NCI-H345 treated with DMSO at 0.1 percent for 48 hours (cell line): Measurements from ENCODE around the gene KDM2B.

Experiments used
- DNase-seq: peaks from one replicate; lab custom pipeline; 2025; ENCODE audit not compliant: unreplicated experiment; lab: John Stamatoyannopoulos, UW

KDM2B gene

GRCh38 chr12:121438905-121439304 is 141.9 kb downstream of the KDM2B start:
- no peak for DNase-seq

DNA sequence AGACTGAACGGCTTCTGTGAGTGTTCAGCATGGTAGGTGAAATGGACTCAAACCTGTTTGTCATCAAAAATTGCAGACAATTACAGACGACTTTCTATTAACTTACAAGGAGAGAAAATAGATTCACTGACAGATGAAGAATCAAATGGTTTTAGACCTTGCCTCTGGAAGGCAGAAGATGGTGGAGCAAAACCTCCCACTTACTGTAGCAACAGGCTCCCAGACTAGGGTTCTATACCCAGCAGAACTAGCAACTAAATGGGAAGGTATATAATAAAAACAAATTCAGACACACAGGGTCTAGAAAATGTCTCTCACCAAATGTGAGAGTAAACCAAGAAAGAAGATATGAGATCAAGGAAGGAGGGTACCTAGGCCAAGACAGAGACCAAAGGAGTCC is 144.1 kb downstream of the KDM2B start:
- DNase-seq, result no peak

GRCh38 chr12:121432740-121433480 is 147.9 kb downstream of the KDM2B start:
- no peak for DNase-seq

- DNase-seq, result no peak
Observed at GRCh38 chr12:121430833-121431415, 149.9 kb downstream of the KDM2B start.

DNA sequence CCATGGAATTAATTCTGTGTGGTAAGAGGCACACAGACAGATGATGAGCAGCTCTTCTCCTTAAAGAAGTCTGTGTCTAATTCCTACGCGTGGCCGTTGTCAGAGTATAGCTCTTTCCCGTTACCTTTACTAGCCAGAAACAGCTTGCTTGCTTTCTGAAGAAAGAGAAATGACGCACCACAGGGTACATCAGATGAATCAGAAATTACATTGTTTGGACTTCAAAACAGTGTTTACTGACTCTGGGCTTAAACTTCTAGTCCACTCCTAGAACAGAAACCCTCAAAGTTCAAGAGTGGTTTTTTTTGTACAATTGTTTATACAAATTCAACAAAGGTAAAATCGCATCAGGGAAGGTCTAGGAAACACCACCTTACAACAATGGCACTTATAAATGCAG is 151.9 kb downstream of the KDM2B start:
- no peak for DNase-seq

- no peak for DNase-seq
Observed at GRCh38 chr12:121427556-121428050, 153.2 kb downstream of the KDM2B start.

DNA sequence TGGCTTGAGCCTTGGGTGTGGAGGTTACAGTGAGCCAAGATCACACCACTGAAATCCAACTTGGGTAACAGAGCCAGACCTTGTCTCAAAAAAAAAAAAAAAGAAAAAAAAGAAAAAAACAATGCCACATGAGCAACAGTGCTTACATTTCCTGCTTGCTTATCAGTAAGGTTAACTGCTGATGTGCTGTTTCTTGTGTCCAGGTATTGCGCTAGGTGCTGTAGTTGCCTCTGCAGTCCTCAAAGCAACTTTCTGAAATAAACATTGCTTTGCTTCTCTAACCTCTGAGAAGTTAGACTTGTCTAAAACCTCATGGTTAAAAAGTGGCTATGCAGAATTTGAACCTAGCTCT is 156.2 kb downstream of the KDM2B start:
- no peak for DNase-seq

GRCh38 chr12:121423682-121424623 is 156.9 kb downstream of the KDM2B start:
- DNase-seq, result no peak

- no peak for DNase-seq
Observed at GRCh38 chr12:121423253-121423652, 157.6 kb downstream of the KDM2B start.

GRCh38 chr12:121420109-121420508 is 160.7 kb downstream of the KDM2B start:
- no peak for DNase-seq

DNA sequence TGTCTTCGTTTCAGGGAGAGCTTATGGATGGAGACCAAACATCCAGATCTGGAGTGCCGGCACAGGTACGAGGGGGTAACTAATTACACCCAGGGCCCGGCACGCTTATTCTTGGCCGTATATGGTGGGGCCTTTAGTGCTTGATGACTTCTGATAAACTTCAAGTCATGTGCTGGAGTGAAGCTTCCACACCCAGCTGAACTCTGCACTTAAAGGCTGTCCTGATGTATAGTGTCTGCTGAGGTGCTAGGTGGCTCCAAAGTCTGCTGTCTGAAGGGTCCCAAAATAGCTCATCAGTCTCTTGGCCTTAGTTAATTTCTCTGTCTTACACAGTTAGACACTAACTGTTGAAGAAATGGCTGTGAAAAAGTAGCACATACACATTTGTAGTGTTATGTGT is 163.0 kb downstream of the KDM2B start:
- DNase-seq, result no peak

DNA sequence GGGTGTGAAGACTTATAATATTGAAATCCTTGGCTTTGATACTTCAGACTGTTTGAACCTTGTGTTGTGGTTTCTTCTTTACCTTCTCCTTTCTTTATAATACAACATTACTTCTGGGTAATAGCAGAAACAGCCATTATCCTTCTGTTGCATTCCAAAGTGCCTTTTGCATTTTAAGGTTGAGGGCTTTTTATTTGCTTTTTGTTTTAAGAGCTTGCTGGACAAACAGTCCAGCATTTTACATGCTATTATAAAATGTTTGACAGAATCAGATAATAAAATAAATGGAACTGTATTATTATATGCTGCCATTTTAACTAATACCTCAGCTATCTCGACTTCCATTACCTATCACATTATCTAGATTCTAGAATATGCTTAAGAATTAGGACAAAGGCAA is 166.9 kb downstream of the KDM2B start:
- DNase-seq, result no peak

DNA sequence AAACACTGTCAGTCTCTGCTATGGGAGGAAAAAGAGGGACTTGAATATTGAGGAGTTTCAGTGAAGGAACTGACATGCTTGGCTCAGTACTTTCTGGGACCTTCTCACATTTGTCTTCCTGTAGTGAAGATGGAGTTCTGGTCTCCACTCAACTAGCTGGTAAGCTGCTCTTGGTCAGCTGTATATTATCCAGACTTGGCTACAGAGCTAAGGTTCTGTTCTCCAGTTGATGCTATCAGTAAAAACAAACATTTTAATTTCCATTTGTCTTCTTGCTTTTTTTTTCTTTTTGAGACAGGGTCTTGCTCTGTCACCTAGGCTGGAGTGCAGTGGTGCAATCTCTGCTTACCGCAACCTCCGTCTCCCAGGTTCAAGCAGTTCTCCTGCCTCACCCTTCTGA is 175.6 kb downstream of the KDM2B start:
- no peak for DNase-seq

DNA sequence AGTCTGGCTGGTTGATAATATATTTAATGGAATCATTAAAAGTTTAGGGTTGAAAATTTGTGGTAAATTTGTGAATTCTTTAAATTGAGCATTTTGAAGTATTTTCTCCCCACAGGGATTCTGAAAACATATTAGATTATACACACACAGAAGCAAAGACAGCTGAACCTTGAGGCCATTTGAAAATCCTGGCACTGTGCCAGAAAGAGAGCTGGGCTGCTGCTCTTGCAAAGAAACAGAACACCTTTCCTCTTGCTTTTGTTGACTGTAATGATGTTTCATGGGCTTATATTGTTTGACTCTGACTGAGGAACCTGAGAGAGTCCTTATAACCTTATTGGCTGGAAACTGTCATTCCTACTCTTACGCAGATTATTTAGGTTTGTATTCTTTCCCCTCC is 176.1 kb downstream of the KDM2B start:
- DNase-seq, result peak; percentile 95

GRCh38 chr12:121403721-121404120 is 177.1 kb downstream of the KDM2B start:
- no peak for DNase-seq

DNA sequence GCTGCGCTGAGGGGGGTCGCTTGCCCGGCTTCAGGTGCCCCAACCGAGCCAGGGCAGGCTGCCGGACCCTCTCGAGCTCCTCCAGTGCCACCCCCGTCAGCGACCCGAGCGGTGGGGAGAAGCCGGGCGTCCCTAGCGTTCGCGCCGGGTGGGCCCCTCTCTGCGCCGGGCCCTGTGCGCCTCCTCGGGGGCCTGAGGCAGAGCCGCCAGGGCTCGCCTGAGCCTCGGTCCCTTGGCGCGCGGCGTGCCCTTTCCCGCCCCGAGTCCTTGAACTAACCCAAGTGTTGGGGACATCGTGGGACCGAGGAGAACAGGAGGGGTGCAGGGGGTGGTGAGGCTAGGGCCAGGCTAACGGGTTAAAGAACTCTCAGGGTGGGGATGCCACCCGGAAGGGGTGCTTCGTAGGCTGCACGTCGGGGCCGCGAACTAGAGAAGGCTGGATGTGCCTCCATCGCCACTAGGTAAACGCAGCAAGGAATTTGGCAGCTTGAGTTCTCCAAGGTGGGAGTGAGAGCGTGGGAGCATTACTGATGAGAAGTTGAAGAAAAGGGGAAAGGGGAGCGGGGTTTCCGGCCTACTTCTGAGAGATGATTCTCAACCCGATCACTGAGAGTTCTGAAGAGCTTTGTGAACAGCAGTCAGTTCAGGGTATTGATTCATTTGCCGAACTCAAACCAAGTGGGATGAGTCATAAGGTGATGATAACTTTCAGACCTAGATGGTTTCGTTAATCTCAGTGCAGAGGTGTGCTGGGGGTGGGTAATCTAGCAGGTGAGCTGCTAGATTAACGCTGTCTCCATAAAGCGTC is 180.3 kb downstream of the KDM2B start:
- peak; percentile 24 for DNase-seq

DNA sequence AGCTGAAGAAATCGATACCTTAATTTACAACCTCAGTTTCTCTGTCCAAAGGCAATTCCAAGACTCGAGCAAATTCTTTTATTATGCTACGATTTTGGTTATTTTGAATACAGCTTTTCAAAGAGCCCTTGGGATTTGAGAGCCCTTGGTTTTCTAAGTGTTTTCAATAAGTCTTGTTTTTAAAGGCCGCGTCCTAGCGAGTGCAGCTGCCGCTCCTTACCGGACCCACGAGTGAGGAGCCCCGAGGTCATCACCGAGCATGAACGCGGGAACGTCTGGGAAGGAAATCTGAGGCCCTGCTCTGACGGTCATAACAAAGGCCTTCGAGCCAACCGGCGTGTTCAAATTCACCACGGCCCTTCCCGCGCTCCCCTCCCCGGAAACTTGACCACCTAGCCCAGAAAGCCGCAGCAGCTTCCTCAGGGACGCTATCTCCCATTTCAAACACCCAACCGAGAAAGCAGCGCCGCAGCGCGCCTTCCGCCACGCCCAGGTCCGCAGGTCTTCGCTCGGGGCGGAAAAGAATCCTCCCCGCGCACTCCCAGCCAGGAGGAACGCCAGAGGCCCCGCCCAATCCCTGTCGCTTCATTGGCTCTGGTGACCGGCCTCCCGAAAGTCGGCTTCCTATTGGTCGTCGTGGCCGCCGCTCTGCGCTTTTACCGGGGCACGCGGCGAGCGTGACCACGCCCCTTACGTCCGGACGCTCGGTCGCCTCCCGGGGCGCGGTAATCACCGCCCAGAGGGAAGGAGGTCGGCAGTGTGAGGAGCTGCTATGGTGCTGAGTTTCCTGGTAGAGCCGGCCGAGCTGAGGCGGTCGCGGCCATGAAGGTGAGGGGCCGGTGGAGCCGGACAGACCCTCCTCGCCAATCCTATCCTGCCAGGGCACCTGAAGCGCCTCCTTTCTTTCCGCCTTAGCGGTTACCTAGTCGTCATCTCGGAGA is 181.2 kb downstream of the KDM2B start, which contains the start of gene RNF34:
Gene RNF34 (plus strand): TSS at position 728 of the 941 bp plus-strand sequence. CDS start 95 bp downstream, at position 823.
- peak; percentile 97 for DNase-seq

DNA sequence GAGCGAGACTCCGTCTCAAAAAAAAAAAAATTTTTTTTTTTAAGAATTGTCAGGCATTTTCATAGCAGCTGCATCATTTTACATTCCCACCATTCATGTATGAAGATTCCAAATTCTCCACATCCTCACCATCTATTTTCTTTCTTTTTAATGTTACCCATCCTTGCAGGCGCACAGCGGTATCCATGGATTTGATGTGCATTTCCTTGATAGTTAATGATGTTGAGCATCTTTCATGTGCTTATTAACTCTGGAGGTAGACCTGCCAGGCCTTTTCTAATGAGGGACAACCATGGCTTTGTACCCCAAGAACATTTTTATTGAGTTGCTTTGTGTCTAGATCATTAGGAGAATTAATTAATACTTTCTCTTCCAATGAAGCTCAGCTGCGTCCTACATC is 182.5 kb downstream of the KDM2B start:
- no peak for DNase-seq

GRCh38 chr12:121397521-121397920 is 183.3 kb downstream of the KDM2B start:
- DNase-seq, result no peak

GRCh38 chr12:121392325-121392716 is 188.5 kb downstream of the KDM2B start:
- no peak for DNase-seq
